ENCODE results near the gene HOXA4. TPM values are rescaled to one million over a fixed set of nuclear protein-coding genes. Genes with fewer than 3 reads are reported as not detected.

HOXA4 gene
- total RNA-seq, 5 donors from 2014 or later (not counting 1 experiment from before 2014, with no cell fraction given) = 0.25 to 0.38 (median 0.36) TPM; not detected in 2

GRCh38 chr7:27145165-27145913 is 14.8 kb upstream of the HOXA4 start:
- no peaks in the 10 kb centered on the region for H3K36me3 ChIP-seq (ENCODE audit: control insufficient read depth in 2 of 2, extremely low read depth in 1 of 2, insufficient read depth in 1 of 2, low read length in 1 of 2)
- Mint-ChIP-seq H3K36me3 (no peaks in the 10 kb centered on the region), H3K27me3 (peaks cover 49 to 78% of the 10 kb centered on the region in 2 donors), H3K27ac (no peak overlapping the region), H3K9me3 (no peaks in the 10 kb centered on the region), H3K4me3 (no peak overlapping the region), H3K4me1 (peaks cover 12 to 15% (median 13%) of the 10 kb centered on the region in 3 donors)
- H3K4me1 ChIP-seq (ENCODE audit: control insufficient read depth in 1 of 2, extremely low read depth in 1 of 2, insufficient read depth in 2 of 2, low read length in 2 of 2) = peaks cover 0 to 19% of the 10 kb centered on the region in 2 experiments
- WGBS (ENCODE audit: insufficient coverage) = 91% methylated on average over 46 of the region's 47 CpGs
- POLR2A ChIA-PET = no interaction called here
- ATAC-seq (replicated peaks in 1 of 4) (no peak), DNase-seq (no peak)
- no peaks in the 10 kb centered on the region for H3K9me3 ChIP-seq
- no peak overlapping the region for H3K27ac ChIP-seq (ENCODE audit: low read length)
- peaks cover 0 to 75% of the 10 kb centered on the region in 2 experiments for H3K27me3 ChIP-seq (replicated peaks in 1 of 2; ENCODE audit: control insufficient read depth in 2 of 2, extremely low read depth in 1 of 2, insufficient read depth in 2 of 2, low read length in 1 of 2)
- H3K4me3 ChIP-seq (ENCODE audit: control insufficient read depth in 1 of 2, extremely low read depth in 1 of 2, low read length in 1 of 2) = no peak overlapping the region
- CTCF ChIA-PET = interaction anchor here in 1 of 2 donors (0.6 kb wide), 1 partner anchor 288 kb away, joined by 5 read pairs; no protein-coding TSS in a partner anchor

- Mint-ChIP-seq H3K27me3 (peaks cover 44 to 73% of the 10 kb centered on the region in 2 donors), H3K4me1 (peaks cover 8 to 13% (median 11%) of the 10 kb centered on the region in 3 donors), H3K27ac (no peak overlapping the region), H3K36me3 (no peaks in the 10 kb centered on the region), H3K9me3 (no peaks in the 10 kb centered on the region), H3K4me3 (no peak overlapping the region)
- Histone ChIP-seq H3K27me3 (replicated peaks in 1 of 2; ENCODE audit: control insufficient read depth in 2 of 2, extremely low read depth in 1 of 2, insufficient read depth in 2 of 2, low read length in 1 of 2) (peaks cover 0 to 71% of the 10 kb centered on the region in 2 experiments), H3K36me3 (ENCODE audit: control insufficient read depth in 2 of 2, extremely low read depth in 1 of 2, insufficient read depth in 1 of 2, low read length in 1 of 2) (no peaks in the 10 kb centered on the region), H3K4me1 (ENCODE audit: control insufficient read depth in 1 of 2, extremely low read depth in 1 of 2, insufficient read depth in 2 of 2, low read length in 2 of 2) (peaks cover 0 to 16% of the 10 kb centered on the region in 2 experiments), H3K9me3 (no peaks in the 10 kb centered on the region), H3K27ac (ENCODE audit: low read length) (no peak overlapping the region), H3K4me3 (ENCODE audit: control insufficient read depth in 1 of 2, extremely low read depth in 1 of 2, low read length in 1 of 2) (no peak overlapping the region)
- no peak for ATAC-seq (replicated peaks in 1 of 4)
- no peak for DNase-seq
- ChIA-PET POLR2A (no interaction called here), CTCF (interaction anchor here in 1 of 2 donors (0.6 kb wide), 1 partner anchor 288 kb away, joined by 5 read pairs; no protein-coding TSS in a partner anchor)
- WGBS (ENCODE audit: insufficient coverage) = 80% methylated on average over 26 of the region's 31 CpGs
These were observed 14.2 kb upstream of the HOXA4 start for GRCh38 chr7:27144781-27145164.

- WGBS (ENCODE audit: insufficient coverage) = 93% methylated on average over 29 of the region's 40 CpGs
- ChIA-PET POLR2A (no interaction called here), CTCF (interaction anchor here in 1 of 2 donors (0.6 to 1.3 kb wide), 2 partner anchors 15 to 287 kb away, joined by 3 to 5 read pairs; no protein-coding TSS in a partner anchor)
These were observed 13.6 kb upstream of the HOXA4 start for GRCh38 chr7:27143950-27144780.

GRCh38 chr7:27143023-27143949 is 12.7 kb upstream of the HOXA4 start, which contains the start of gene HOXA5:
HOXA5 (minus strand) TSS chr7:27143681; CDS start chr7:27143607, 74 bp downstream.
- Histone ChIP-seq H3K27me3 (replicated peaks in 1 of 2; ENCODE audit: control insufficient read depth in 2 of 2, extremely low read depth in 1 of 2, insufficient read depth in 2 of 2, low read length in 1 of 2) (peaks cover 0 to 65% of the 10 kb centered on the region in 2 experiments), H3K4me1 (ENCODE audit: control insufficient read depth in 1 of 2, extremely low read depth in 1 of 2, insufficient read depth in 2 of 2, low read length in 2 of 2) (peaks cover 0 to 12% of the 10 kb centered on the region in 2 experiments), H3K27ac (ENCODE audit: low read length) (no peak within 1 kb of the TSS), H3K4me3 (ENCODE audit: control insufficient read depth in 1 of 2, extremely low read depth in 1 of 2, low read length in 1 of 2) (peak within 1 kb of the TSS in 1 of 2 donors; percentile 41), H3K9me3 (no peaks in the 10 kb centered on the region), H3K36me3 (ENCODE audit: control insufficient read depth in 2 of 2, extremely low read depth in 1 of 2, insufficient read depth in 1 of 2, low read length in 1 of 2) (no peaks in the 10 kb centered on the region)
- DNase-seq (no peak), ATAC-seq (replicated peaks in 1 of 4) (peak in 1 of 4 experiments; percentile 39)
- Mint-ChIP-seq H3K27me3 (peaks cover 40 to 66% of the 10 kb centered on the region in 2 donors), H3K27ac (no peak within 1 kb of the TSS), H3K4me1 (peaks cover 5 to 10% (median 9%) of the 10 kb centered on the region in 3 donors), H3K9me3 (no peaks in the 10 kb centered on the region), H3K4me3 (peak within 1 kb of the TSS in 1 of 3 donors; percentile 68), H3K36me3 (no peaks in the 10 kb centered on the region)
- CTCF ChIA-PET = interaction anchor here in 1 of 2 donors (1.3 kb wide), 1 partner anchor 16 kb away, joined by 3 read pairs; no protein-coding TSS in a partner anchor
- WGBS (ENCODE audit: insufficient coverage) = 87% methylated on average over 70 of the region's 86 CpGs
- POLR2A ChIA-PET = no interaction called here

More at GRCh38 chr7:27143950-27144780, 13.6 kb upstream of the HOXA4 start:
- ATAC-seq (replicated peaks in 1 of 4) (no peak), DNase-seq (no peak)
- H3K27ac Mint-ChIP-seq = no peak overlapping the region
- H3K4me3 Mint-ChIP-seq = peak overlapping the region in 1 of 3 donors; percentile 68
- H3K9me3 ChIP-seq = no peaks in the 10 kb centered on the region
- H3K9me3 Mint-ChIP-seq = no peaks in the 10 kb centered on the region
- peaks cover 39 to 67% of the 10 kb centered on the region in 2 donors for H3K27me3 Mint-ChIP-seq
- peaks cover 0 to 71% of the 10 kb centered on the region in 2 experiments for H3K27me3 ChIP-seq (replicated peaks in 1 of 2; ENCODE audit: control insufficient read depth in 2 of 2, extremely low read depth in 1 of 2, insufficient read depth in 2 of 2, low read length in 1 of 2)
- H3K36me3 ChIP-seq (ENCODE audit: control insufficient read depth in 2 of 2, extremely low read depth in 1 of 2, insufficient read depth in 1 of 2, low read length in 1 of 2) = no peaks in the 10 kb centered on the region
- peaks cover 0 to 16% of the 10 kb centered on the region in 2 experiments for H3K4me1 ChIP-seq (ENCODE audit: control insufficient read depth in 1 of 2, extremely low read depth in 1 of 2, insufficient read depth in 2 of 2, low read length in 2 of 2)
- H3K4me3 ChIP-seq (ENCODE audit: control insufficient read depth in 1 of 2, extremely low read depth in 1 of 2, low read length in 1 of 2) = no peak overlapping the region
- H3K4me1 Mint-ChIP-seq = peaks cover 8 to 13% (median 11%) of the 10 kb centered on the region in 3 donors
- H3K36me3 Mint-ChIP-seq = no peaks in the 10 kb centered on the region
- no peak overlapping the region for H3K27ac ChIP-seq (ENCODE audit: low read length)

- peak overlapping the region in 1 of 2 donors; percentile 41 for H3K4me3 ChIP-seq (ENCODE audit: control insufficient read depth in 1 of 2, extremely low read depth in 1 of 2, low read length in 1 of 2)
- H3K4me3 Mint-ChIP-seq = peak overlapping the region in 1 of 3 donors; percentile 68
- H3K9me3 Mint-ChIP-seq = no peaks in the 10 kb centered on the region
- CTCF ChIA-PET = interaction anchor here in 1 of 2 donors (1.3 kb wide), 1 partner anchor 19 kb away, joined by 3 read pairs; no protein-coding TSS in a partner anchor
- H3K27me3 ChIP-seq (replicated peaks in 1 of 2; ENCODE audit: control insufficient read depth in 2 of 2, extremely low read depth in 1 of 2, insufficient read depth in 2 of 2, low read length in 1 of 2) = peaks cover 0 to 58% of the 10 kb centered on the region in 2 experiments
- WGBS (ENCODE audit: insufficient coverage) = 82% methylated on average over 20 of the region's 29 CpGs
- POLR2A ChIA-PET = no interaction called here
- no peak for ATAC-seq (replicated peaks in 1 of 4)
- no peaks in the 10 kb centered on the region for H3K36me3 Mint-ChIP-seq
- H3K4me1 Mint-ChIP-seq = peaks cover 2 to 7% (median 4%) of the 10 kb centered on the region in 3 donors
- H3K27ac Mint-ChIP-seq = no peak overlapping the region
- H3K9me3 ChIP-seq = no peaks in the 10 kb centered on the region
- no peak for DNase-seq
- H3K36me3 ChIP-seq (ENCODE audit: control insufficient read depth in 2 of 2, extremely low read depth in 1 of 2, insufficient read depth in 1 of 2, low read length in 1 of 2) = no peaks in the 10 kb centered on the region
- H3K27me3 Mint-ChIP-seq = peaks cover 41 to 66% of the 10 kb centered on the region in 2 donors
- peaks cover 0 to 6% of the 10 kb centered on the region in 2 experiments for H3K4me1 ChIP-seq (ENCODE audit: control insufficient read depth in 1 of 2, extremely low read depth in 1 of 2, insufficient read depth in 2 of 2, low read length in 2 of 2)
- no peak overlapping the region for H3K27ac ChIP-seq (ENCODE audit: low read length)
These were observed 12.0 kb upstream of the HOXA4 start for GRCh38 chr7:27142580-27143022.
